ENCODE data around the gene STX8.

Gene STX8

GRCh38 chr17:9313346-9313745 is 262.3 kb downstream of the STX8 start:
- WGBS = 94% methylated on average over 4 of the region's 4 CpGs
- no peak overlapping the region for H2BK120ac ChIP-seq (ENCODE audit: low read depth, low read length)
- no peak overlapping the region for H4K91ac ChIP-seq (ENCODE audit: low read length)
- no peaks in the 10 kb centered on the region for H3K36me3 ChIP-seq (ENCODE audit: control insufficient read depth in 1 of 2, insufficient read depth in 2 of 2, low read depth in 1 of 2, low read length in 2 of 2)
- H3K4me2 ChIP-seq (ENCODE audit: low read length, poor library complexity, severe bottlenecking) = no peak overlapping the region
- no peaks in the 10 kb centered on the region for H3K27me3 ChIP-seq (ENCODE audit: control insufficient read depth in 1 of 2, insufficient read depth in 1 of 2, low read length in 2 of 2)
- no peak overlapping the region for H2AK5ac ChIP-seq (ENCODE audit: low read length, severe bottlenecking)
- H3K23ac ChIP-seq (ENCODE audit: low read length in 2 of 2) = no peak overlapping the region
- no peak overlapping the region for H2AFZ ChIP-seq (ENCODE audit: low read depth, low read length)
- H2BK12ac ChIP-seq (ENCODE audit: low read length in 2 of 2) = no peak overlapping the region
- H2BK15ac ChIP-seq (ENCODE audit: low read depth, poor library complexity, severe bottlenecking) = no peak overlapping the region
- no peak overlapping the region for H3K4ac ChIP-seq (ENCODE audit: low read depth in 1 of 2, low read length in 2 of 2)
- H4K8ac ChIP-seq (ENCODE audit: low read length) = no peak overlapping the region
- no peak overlapping the region for H2BK5ac ChIP-seq (ENCODE audit: low read depth, low read length, poor library complexity, severe bottlenecking)
- no peak overlapping the region for H3K27ac ChIP-seq (ENCODE audit: low read length, poor library complexity, severe bottlenecking)
- H3K14ac ChIP-seq (ENCODE audit: low read length in 2 of 2) = no peak overlapping the region
- H3K18ac ChIP-seq (ENCODE audit: low read depth in 1 of 2, low read length in 2 of 2) = no peak overlapping the region
- no peak for DNase-seq
- H3K4me1 ChIP-seq (ENCODE audit: control insufficient read depth, insufficient read depth, low read depth, low read length) = no peaks in the 10 kb centered on the region
- H3K9me3 ChIP-seq (ENCODE audit: control insufficient read depth, low read length) = peaks cover 2% of the 10 kb centered on the region
- no peak overlapping the region for H3K9ac ChIP-seq (ENCODE audit: low read length)
- H3K79me1 ChIP-seq (replicated peaks; ENCODE audit: low read length, poor library complexity, severe bottlenecking) = peaks cover 1% of the 10 kb centered on the region
- no peak overlapping the region for H3K4me3 ChIP-seq (ENCODE audit: insufficient read depth in 1 of 2, low read depth in 1 of 2, low read length in 2 of 2)

DNA sequence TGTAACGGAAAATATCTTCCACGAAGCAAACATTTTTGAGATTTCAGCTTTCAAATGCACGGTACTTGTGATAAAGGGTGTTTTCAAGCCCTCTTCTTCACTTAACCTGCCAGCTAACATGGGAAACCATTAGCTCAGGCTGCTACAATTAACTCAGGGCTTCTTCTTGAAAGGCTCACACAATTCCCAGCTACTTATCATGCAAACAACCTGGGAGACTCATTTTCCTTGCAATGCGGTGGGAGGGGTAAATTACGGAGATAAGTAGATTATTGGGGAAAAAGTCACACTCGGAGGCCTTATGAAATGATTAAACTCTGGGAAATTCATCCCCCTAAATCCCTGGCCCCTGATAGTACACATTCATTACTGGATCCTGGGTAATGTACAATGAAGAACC is 266.4 kb downstream of the STX8 start:
- no peak overlapping the region for H2BK5ac ChIP-seq (ENCODE audit: low read depth, low read length, poor library complexity, severe bottlenecking)
- no peak overlapping the region for H3K27ac ChIP-seq (ENCODE audit: low read length, poor library complexity, severe bottlenecking)
- DNase-seq = no peak
- no peaks in the 10 kb centered on the region for H3K79me1 ChIP-seq (replicated peaks; ENCODE audit: low read length, poor library complexity, severe bottlenecking)
- peaks cover 4% of the 10 kb centered on the region for H3K4me1 ChIP-seq (ENCODE audit: control insufficient read depth, insufficient read depth, low read depth, low read length)
- no peak overlapping the region for H2BK120ac ChIP-seq (ENCODE audit: low read depth, low read length)
- 67% methylated on average over 3 of the region's 6 CpGs for WGBS
- no peak overlapping the region for H2BK15ac ChIP-seq (ENCODE audit: low read depth, poor library complexity, severe bottlenecking)
- no peak overlapping the region for H2BK12ac ChIP-seq (ENCODE audit: low read length in 2 of 2)
- H3K18ac ChIP-seq (ENCODE audit: low read depth in 1 of 2, low read length in 2 of 2) = no peak overlapping the region
- no peak overlapping the region for H3K4ac ChIP-seq (ENCODE audit: low read depth in 1 of 2, low read length in 2 of 2)
- H3K4me2 ChIP-seq (ENCODE audit: low read length, poor library complexity, severe bottlenecking) = no peak overlapping the region
- no peak overlapping the region for H2AK5ac ChIP-seq (ENCODE audit: low read length, severe bottlenecking)
- H3K36me3 ChIP-seq (ENCODE audit: control insufficient read depth in 1 of 2, insufficient read depth in 2 of 2, low read depth in 1 of 2, low read length in 2 of 2) = no peaks in the 10 kb centered on the region
- no peak overlapping the region for H4K91ac ChIP-seq (ENCODE audit: low read length)
- no peak overlapping the region for H3K23ac ChIP-seq (ENCODE audit: low read length in 2 of 2)
- H3K27me3 ChIP-seq (ENCODE audit: control insufficient read depth in 1 of 2, insufficient read depth in 1 of 2, low read length in 2 of 2) = no peaks in the 10 kb centered on the region
- no peak overlapping the region for H2AFZ ChIP-seq (ENCODE audit: low read depth, low read length)
- H3K9me3 ChIP-seq (ENCODE audit: control insufficient read depth, low read length) = no peaks in the 10 kb centered on the region
- H4K8ac ChIP-seq (ENCODE audit: low read length) = no peak overlapping the region
- no peak overlapping the region for H3K14ac ChIP-seq (ENCODE audit: low read length in 2 of 2)
- H3K4me3 ChIP-seq (ENCODE audit: insufficient read depth in 1 of 2, low read depth in 1 of 2, low read length in 2 of 2) = no peak overlapping the region
- no peak overlapping the region for H3K9ac ChIP-seq (ENCODE audit: low read length)

DNA sequence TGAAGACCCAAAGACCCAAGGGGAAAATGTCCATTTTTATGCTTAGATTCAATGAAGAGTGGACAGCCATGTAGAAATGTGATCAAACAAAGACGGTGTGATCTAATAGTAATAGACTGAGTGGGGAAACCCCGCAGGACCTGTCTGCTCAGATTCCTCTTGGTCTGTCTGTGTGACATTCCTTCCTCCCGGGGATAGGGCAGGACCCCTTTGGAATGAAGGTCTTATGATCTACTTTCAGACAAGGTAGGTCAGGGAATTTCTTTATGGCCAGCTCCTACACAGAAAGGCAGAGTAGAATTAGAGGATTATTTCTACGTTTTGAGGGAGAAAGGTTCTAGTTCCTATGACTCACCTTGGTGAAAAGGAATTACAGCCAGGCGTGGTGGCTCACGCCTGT is 267.6 kb downstream of the STX8 start:
- no peak overlapping the region for H2BK5ac ChIP-seq (ENCODE audit: low read depth, low read length, poor library complexity, severe bottlenecking)
- no peak overlapping the region for H3K27ac ChIP-seq (ENCODE audit: low read length, poor library complexity, severe bottlenecking)
- H3K4ac ChIP-seq (ENCODE audit: low read depth in 1 of 2, low read length in 2 of 2) = no peak overlapping the region
- H3K27me3 ChIP-seq (ENCODE audit: control insufficient read depth in 1 of 2, insufficient read depth in 1 of 2, low read length in 2 of 2) = no peaks in the 10 kb centered on the region
- no peak overlapping the region for H3K18ac ChIP-seq (ENCODE audit: low read depth in 1 of 2, low read length in 2 of 2)
- no peak overlapping the region for H2AK5ac ChIP-seq (ENCODE audit: low read length, severe bottlenecking)
- H3K36me3 ChIP-seq (ENCODE audit: control insufficient read depth in 1 of 2, insufficient read depth in 2 of 2, low read depth in 1 of 2, low read length in 2 of 2) = no peaks in the 10 kb centered on the region
- no peak overlapping the region for H3K4me3 ChIP-seq (ENCODE audit: insufficient read depth in 1 of 2, low read depth in 1 of 2, low read length in 2 of 2)
- H2AFZ ChIP-seq (ENCODE audit: low read depth, low read length) = no peak overlapping the region
- H3K79me1 ChIP-seq (replicated peaks; ENCODE audit: low read length, poor library complexity, severe bottlenecking) = no peaks in the 10 kb centered on the region
- no peak overlapping the region for H2BK120ac ChIP-seq (ENCODE audit: low read depth, low read length)
- H3K9ac ChIP-seq (ENCODE audit: low read length) = no peak overlapping the region
- H2BK15ac ChIP-seq (ENCODE audit: low read depth, poor library complexity, severe bottlenecking) = no peak overlapping the region
- no peak overlapping the region for H3K14ac ChIP-seq (ENCODE audit: low read length in 2 of 2)
- no peak overlapping the region for H4K91ac ChIP-seq (ENCODE audit: low read length)
- H3K4me2 ChIP-seq (ENCODE audit: low read length, poor library complexity, severe bottlenecking) = no peak overlapping the region
- 77% methylated on average over 6 of the region's 6 CpGs for WGBS
- H4K8ac ChIP-seq (ENCODE audit: low read length) = no peak overlapping the region
- H2BK12ac ChIP-seq (ENCODE audit: low read length in 2 of 2) = no peak overlapping the region
- peaks cover 4% of the 10 kb centered on the region for H3K4me1 ChIP-seq (ENCODE audit: control insufficient read depth, insufficient read depth, low read depth, low read length)
- H3K23ac ChIP-seq (ENCODE audit: low read length in 2 of 2) = no peak overlapping the region
- DNase-seq = peak; percentile 34
- H3K9me3 ChIP-seq (ENCODE audit: control insufficient read depth, low read length) = no peaks in the 10 kb centered on the region

- H3K4me3 ChIP-seq (ENCODE audit: insufficient read depth in 1 of 2, low read depth in 1 of 2, low read length in 2 of 2) = no peak overlapping the region
- H3K18ac ChIP-seq (ENCODE audit: low read depth in 1 of 2, low read length in 2 of 2) = peak overlapping the region; percentile 37
- no peak overlapping the region for H2AFZ ChIP-seq (ENCODE audit: low read depth, low read length)
- H3K79me1 ChIP-seq (replicated peaks; ENCODE audit: low read length, poor library complexity, severe bottlenecking) = no peaks in the 10 kb centered on the region
- H3K4me1 ChIP-seq (ENCODE audit: control insufficient read depth, insufficient read depth, low read depth, low read length) = peaks cover 4% of the 10 kb centered on the region
- H4K8ac ChIP-seq (ENCODE audit: low read length) = peak overlapping the region; percentile 78
- no peaks in the 10 kb centered on the region for H3K36me3 ChIP-seq (ENCODE audit: control insufficient read depth in 1 of 2, insufficient read depth in 2 of 2, low read depth in 1 of 2, low read length in 2 of 2)
- H2BK120ac ChIP-seq (ENCODE audit: low read depth, low read length) = peak overlapping the region; percentile 23
- WGBS = 44% methylated on average over 7 of the region's 7 CpGs
- H3K23ac ChIP-seq (ENCODE audit: low read length in 2 of 2) = no peak overlapping the region
- H3K27ac ChIP-seq (ENCODE audit: low read length, poor library complexity, severe bottlenecking) = no peak overlapping the region
- no peak overlapping the region for H3K9ac ChIP-seq (ENCODE audit: low read length)
- peak overlapping the region; percentile 58 for H4K91ac ChIP-seq (ENCODE audit: low read length)
- H3K4me2 ChIP-seq (ENCODE audit: low read length, poor library complexity, severe bottlenecking) = no peak overlapping the region
- H2BK15ac ChIP-seq (ENCODE audit: low read depth, poor library complexity, severe bottlenecking) = no peak overlapping the region
- no peaks in the 10 kb centered on the region for H3K27me3 ChIP-seq (ENCODE audit: control insufficient read depth in 1 of 2, insufficient read depth in 1 of 2, low read length in 2 of 2)
- no peaks in the 10 kb centered on the region for H3K9me3 ChIP-seq (ENCODE audit: control insufficient read depth, low read length)
- H3K14ac ChIP-seq (ENCODE audit: low read length in 2 of 2) = no peak overlapping the region
- peak overlapping the region; percentile 30 for H2AK5ac ChIP-seq (ENCODE audit: low read length, severe bottlenecking)
- no peak overlapping the region for H2BK12ac ChIP-seq (ENCODE audit: low read length in 2 of 2)
- no peak overlapping the region for H3K4ac ChIP-seq (ENCODE audit: low read depth in 1 of 2, low read length in 2 of 2)
- peak; percentile 46 for DNase-seq
- H2BK5ac ChIP-seq (ENCODE audit: low read depth, low read length, poor library complexity, severe bottlenecking) = no peak overlapping the region
These were observed 268.2 kb downstream of the STX8 start for GRCh38 chr17:9307313-9307998.

Data from mesenchymal stem cell (in vitro differentiated cells and primary cell).